Measurements from ENCODE around the gene RALGPS2. TPM values are rescaled to one million over a fixed set of nuclear protein-coding genes. Genes with fewer than 3 reads are reported as not detected.

The RALGPS2 gene
- total RNA-seq, 1 donor from 2014 or later: 5.1 TPM

- no peak for DNase-seq (ENCODE audit: low spot score)
- intact Hi-C loops (cut with DNase I): no loop called here
These were observed 228.0 kb downstream of the RALGPS2 start for GRCh38 chr1:178953034-178953433.

- no peak for DNase-seq (ENCODE audit: low spot score)
- intact Hi-C loops (cut with DNase I): no loop called here
These were observed 228.7 kb downstream of the RALGPS2 start for GRCh38 chr1:178953538-178954324.

DNA sequence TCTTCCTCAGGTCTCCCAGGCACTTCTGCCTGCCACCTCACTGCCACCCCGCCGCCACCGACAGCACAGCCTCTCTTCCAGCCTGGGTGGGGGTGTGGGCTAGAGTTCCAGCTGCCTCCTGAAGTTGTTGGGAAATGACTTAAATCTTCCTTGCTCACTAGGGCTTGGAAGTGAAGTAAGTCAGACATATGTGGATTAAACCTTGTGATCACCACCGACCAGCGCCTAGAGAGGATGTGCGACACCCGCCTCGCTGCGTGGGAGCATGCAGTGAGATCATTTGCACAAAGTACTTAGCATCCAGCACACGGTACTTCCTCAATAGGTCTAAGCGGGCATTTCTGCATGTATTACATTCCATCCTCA lies 229.3 kb downstream of the RALGPS2 start:
- intact Hi-C loops (cut with DNase I): no loop called here
- DNase-seq (ENCODE audit: low spot score): no peak

DNA sequence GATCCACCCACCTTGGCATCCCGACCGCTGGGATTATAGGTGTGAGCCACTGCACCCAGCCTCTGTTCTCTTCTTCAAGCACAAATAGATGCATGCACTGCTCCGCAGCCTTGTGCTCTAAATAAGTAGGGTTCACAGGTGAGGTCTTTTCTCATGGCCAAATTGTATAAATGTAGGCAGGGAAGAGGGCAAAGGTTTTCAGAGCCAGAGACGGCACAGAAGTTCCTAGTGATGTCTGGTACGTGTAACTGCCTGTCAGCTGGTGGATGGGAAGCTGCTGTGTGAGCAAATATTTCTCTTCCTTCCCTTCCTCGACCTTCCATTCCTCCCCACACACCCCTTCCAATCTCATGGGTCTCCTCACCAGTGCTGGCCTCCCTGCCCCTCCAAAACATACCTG lies 229.9 kb downstream of the RALGPS2 start:
- DNase-seq (ENCODE audit: low spot score): peak; percentile 26
- intact Hi-C loops (cut with DNase I): no loop called here

DNA sequence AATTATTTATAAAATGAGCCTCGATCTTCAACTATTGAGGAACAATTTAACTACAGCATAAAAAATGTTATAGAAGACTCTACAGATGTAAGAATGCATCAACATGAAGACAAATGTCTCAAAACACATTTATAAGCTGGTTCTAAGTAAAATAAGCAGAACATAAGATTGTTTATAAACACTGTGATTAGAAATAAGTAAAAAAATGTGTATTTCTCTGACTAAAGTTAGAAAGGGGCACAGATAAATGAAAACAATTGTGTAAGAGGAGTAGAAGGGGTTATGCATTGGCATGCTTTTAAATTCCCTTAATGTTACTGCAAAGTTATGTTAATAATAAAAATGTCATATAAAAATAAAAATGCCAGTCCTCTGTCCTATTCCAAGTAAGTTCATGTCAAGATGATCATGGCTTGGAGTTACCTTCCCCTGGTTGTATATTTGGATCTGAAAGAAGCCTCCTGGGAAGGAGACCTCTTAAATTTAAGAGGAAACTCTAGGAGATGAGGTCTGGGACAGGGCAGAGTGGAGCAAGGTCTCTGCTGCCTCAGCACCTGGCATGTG lies 230.4 kb downstream of the RALGPS2 start:
- DNase-seq (ENCODE audit: low spot score): no peak
- intact Hi-C loops (cut with DNase I): no loop called here

- DNase-seq (ENCODE audit: low spot score): peak; percentile 63
- intact Hi-C loops (cut with DNase I): no loop called here
These were observed 233.4 kb downstream of the RALGPS2 start for GRCh38 chr1:178958491-178958890.

DNA sequence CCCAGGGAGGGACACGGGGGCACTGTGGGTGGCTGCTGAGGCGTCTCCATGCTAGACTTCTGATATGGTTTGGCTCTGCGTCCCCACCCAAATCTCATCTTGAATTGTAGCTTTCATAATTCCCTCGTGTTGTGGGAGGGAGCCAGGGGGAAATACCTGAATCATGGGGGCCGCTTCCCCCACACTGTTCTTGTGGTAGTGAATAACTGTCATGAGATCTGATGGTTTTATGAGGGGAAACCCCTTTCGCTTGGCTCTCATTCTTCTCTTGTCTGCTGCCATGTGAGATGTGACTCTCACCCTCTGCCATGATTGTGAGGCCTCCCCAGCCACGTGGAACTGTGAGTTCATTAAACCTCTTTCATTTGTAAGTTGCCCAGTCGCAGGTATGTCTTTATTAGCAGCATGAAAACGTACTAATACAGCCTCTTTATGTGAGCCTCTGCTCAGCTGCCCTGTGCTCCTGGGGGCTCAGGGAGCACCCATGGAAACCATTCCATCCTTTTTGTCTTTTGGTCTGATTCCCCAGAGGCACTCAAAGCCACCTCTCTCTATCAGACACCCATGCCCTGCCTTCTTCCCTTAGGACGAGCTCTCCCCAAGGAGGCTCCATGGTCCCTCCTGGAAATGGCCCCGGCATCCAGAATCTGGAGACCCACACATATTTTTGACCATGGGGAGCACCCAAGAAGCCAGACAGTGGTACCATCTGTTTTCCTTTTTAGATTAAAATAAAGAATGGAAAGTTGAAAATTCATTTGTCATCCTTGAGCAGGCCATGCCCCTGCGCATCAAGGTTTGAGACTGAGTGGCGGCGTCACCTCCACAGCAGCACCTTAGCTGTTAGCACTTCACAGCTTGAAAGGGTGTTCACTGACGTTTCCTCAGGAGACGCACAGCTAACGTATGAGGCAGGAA lies 234.8 kb downstream of the RALGPS2 start:
- intact Hi-C loops (cut with DNase I): no loop called here
- peak; percentile 66 for DNase-seq (ENCODE audit: low spot score)

DNA sequence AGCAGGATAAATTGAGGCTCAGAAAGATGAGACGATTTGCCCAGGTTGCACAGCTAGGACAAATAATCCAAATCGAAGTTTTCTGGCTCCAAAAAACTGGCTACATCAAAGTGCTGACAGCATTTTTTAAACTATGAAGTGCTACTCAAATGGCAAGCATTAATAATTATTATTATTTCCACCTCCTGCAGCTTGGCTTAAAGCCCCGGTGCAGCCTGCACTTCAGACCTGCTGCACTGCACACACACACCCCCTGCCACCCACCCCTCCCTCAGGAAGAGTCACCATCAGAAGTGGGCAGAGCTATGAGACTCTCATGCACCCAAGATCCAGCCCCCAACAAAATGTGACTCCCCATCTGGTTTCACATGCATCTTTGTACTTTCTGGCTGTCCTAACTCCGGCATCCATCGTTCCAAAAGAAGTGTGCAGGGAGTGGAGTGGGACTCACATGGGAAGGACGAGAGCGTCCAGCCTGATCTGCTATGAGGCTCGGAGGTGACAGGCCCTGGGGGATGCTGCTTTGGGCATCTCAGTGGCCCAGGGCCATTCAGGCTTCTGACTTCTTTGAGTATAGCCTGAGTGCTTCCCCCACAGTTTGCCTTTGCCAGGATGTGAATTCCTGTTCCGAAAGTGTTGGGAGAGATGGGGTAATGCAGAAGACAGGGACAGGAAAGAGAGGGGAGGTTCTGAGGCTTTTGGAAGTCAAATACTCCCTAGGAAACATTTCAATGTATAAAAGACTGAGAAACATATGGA lies 235.6 kb downstream of the RALGPS2 start:
- intact Hi-C loops (cut with DNase I): no loop called here
- DNase-seq (ENCODE audit: low spot score): peak; percentile 71

DNA sequence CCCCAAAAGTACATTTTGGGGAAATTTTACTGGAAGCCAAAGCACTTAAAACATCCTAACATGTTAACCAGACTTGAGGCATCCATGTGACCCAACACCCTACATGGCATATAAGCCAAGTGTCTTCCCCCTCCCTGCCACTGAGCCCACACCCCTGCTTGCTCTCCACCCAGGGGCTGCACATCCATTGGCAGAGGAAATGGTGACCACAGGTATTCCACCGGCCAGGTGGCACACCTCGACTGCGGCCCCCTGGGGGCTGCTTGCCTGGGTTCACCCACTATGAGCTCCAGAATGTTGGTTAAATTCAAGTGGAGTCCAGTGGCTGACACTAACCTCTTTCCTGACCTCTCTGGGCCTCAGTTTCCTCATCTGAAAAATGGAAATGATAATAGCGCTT lies 236.3 kb downstream of the RALGPS2 start:
- intact Hi-C loops (cut with DNase I): no loop called here
- DNase-seq (ENCODE audit: low spot score): peak; percentile 20

GRCh38 chr1:178961868-178962267 lies 236.8 kb downstream of the RALGPS2 start:
- DNase-seq (ENCODE audit: low spot score): peak; percentile 46
- intact Hi-C loops (cut with DNase I): no loop called here

DNA sequence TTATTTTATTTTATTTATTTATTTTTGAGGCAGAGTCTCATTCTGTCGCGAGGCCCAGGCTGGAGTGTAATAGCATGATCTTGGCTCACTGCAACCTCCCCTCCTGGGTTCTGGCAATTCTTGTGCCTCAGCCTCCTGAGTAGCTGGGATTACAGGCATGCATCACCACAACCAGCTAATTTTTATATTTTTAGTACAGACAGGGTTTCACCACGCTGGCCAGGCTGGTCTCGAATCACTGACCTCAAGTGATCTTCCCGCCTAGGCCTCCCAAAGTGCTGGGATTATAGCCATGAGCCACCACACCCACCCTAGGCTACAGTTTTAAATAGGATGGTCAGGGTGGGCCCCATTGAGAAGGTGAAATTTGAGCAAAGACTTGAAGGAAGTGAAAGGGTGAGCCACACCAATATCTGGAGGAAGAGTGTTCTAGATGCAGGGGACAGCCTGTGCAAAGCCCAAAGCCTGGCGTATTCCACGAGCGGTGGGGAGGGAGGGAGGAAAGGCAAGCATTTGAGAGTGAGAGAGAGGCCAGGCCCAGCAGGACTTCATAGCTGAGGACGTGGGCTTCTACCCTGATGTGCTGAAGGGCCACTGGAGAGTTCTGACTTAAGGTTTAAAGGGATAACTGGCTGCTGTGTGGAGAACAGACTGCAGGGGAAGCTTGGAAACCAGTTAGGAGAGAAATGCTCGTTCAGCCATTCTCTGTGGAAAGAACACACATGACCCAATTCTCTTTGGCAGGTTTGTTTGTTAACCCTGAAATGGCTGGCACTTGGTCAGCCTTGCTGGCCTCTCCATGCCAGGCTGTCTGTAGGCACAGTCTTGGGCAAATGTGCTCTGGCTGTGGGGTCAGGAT lies 238.0 kb downstream of the RALGPS2 start:
- peak; percentile 65 for DNase-seq (ENCODE audit: low spot score)
- intact Hi-C loops (cut with DNase I): no loop called here

DNA sequence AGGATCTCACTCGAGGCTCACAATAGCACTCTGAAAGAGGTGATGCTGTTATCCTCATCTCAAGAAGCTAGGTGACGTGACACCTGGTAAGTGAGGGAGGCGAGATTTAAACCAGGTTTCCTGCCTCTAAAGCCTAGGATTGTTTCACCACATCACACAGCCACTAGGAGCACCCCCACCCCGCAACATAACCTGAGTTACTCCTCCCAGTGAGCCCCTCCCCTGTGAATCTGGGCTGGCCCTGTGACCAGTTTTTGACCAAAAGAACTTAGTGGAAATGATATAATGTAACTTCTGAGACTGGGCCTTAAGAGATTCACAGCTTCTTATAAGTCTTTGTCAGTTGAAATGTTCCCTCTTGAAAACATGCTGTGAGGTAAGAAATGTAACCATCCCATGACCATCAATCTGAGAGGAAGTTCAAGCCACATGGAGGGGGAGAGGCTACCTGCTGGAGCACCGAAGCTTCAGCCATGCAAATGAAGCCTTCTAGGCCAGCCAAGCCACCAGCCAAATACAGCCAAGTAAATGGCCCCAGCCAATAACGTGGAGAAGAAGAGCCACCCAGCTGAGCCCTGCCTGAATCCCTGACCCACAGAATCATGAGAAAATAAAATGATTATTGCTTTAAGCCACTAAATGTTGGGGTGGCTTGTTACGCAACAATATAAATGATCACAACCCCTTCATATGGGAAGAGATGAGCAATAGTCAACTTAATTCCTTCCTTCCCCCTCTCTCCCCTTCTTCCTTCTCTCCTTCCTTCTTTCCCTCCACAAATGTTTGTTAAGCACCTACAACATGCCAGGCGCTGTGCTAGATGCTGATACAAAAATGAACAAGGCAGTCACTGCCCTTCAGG lies 239.7 kb downstream of the RALGPS2 start:
- intact Hi-C loops (cut with DNase I): no loop called here
- peak; percentile 22 for DNase-seq (ENCODE audit: low spot score)

- no peak for DNase-seq (ENCODE audit: low spot score)
- intact Hi-C loops (cut with DNase I): no loop called here
These were observed 241.3 kb downstream of the RALGPS2 start for GRCh38 chr1:178966312-178966711.

GRCh38 chr1:178969226-178969987 lies 244.4 kb downstream of the RALGPS2 start:
- DNase-seq (ENCODE audit: low spot score): peak; percentile 38
- intact Hi-C loops (cut with DNase I): no loop called here

DNA sequence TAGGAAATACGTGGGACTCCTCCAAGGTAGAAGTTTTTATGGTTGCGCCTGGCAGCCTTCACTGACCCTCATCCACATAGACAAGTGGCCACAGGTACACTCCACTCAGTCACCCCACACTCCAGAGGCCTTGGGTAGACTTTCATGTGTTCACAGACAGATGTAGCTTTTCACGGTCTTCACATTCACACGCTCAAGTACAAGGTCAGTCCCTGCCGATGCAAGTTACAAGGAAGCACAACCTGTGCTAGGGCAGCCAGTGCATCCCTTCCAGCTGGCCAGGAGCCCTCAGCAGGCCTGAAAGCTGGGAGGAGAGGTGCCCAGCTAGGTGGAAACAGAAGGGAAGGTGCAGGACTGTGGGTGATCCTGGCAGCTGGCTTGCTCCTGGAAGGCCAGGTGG lies 245.1 kb downstream of the RALGPS2 start:
- intact Hi-C loops (cut with DNase I): no loop called here
- peak; percentile 35 for DNase-seq (ENCODE audit: low spot score)

Data from cardiac septum (tissue), 1 donor.